ENCODE measurements around the gene CA10.

- TF ChIP-seq POLR2A (IDR thresholded peaks at IDR 0.05): no peak
- no peak for TF ChIP-seq CTCF (IDR thresholded peaks at IDR 0.05)
- TF ChIP-seq POLR2AphosphoS5 (IDR thresholded peaks at IDR 0.05): no peak
- TF ChIP-seq EP300 (IDR thresholded peaks at IDR 0.05): no peak
Observed at GRCh38 chr17:52143542-52143941, 15.0 kb downstream of the CA10 start.

Measured in sigmoid colon (tissue), 4 donors.